Endothelial cell of umbilical vein (primary cell): Measurements from ENCODE around the gene PDCD11. TPM values are rescaled to one million over a fixed set of nuclear protein-coding genes. Genes with fewer than 3 reads are reported as not detected.

ENCODE experiments used
- BruUV-seq: library from RNA; stranded (reverse); fragments of 400-500 nt; replicated peaks from 2 replicates; lab custom pipeline; 2021; lab: Mats Ljungman, UMichigan
- CTCF ChIA-PET: fragments of 300-600, 350-600 bp; sonication (Branson Sonifier 250); formaldehyde crosslinking; loops from one replicate; lab custom pipeline; 2021; ENCODE audit warnings: antibody characterized with exemption, inconsistent platforms; lab: Charles Lee
- POLR2A ChIA-PET: fragments of 300-600, 350-600 bp; sonication (Branson Sonifier 250); formaldehyde crosslinking; loops from one replicate; lab custom pipeline; 2021; ENCODE audit warnings: antibody characterized with exemption, inconsistent platforms; lab: Charles Lee
- DNase-seq: peaks from one replicate; pipeline ENCODE4 v3.0.0-alpha.2; 2011; ENCODE audit warnings: low read depth, low spot score
- FAIRE-seq: peaks from 2 replicates; lab custom pipeline; 2011; peaks lifted over from hg19 to GRCh38; lab: Jason Lieb, UNC
- H2AFZ ChIP-seq: 2 replicates; pipeline ENCODE4 v1.6.0; 2012; ENCODE audit warnings: low read depth, low read length, control low read depth, inconsistent platforms
- H3K27ac ChIP-seq: 2 replicates; pipeline ENCODE4 v1.5.1; 2011; ENCODE audit warnings: low read depth, mild to moderate bottlenecking, control low read depth, low read length, moderate library complexity; ENCODE audit not compliant: insufficient read depth
- H3K27me3 ChIP-seq, 2 experiments: 2 replicates each; pipeline versions ENCODE4 v1.6.0 to v1.6.1; 2011; ENCODE audit warnings: low read length in 2 of 2, mixed read lengths in 1 of 2; ENCODE audit not compliant: control insufficient read depth in 2 of 2, insufficient read depth in 2 of 2
- H3K36me3 ChIP-seq, 2 experiments: 2 replicates in 1 of 2; 3 replicates in 1 of 2; pipeline ENCODE4 v1.5.1; 2011; ENCODE audit warnings: low read length in 2 of 2, mild to moderate bottlenecking in 1 of 2, moderate library complexity in 1 of 2; ENCODE audit not compliant: control insufficient read depth in 2 of 2, insufficient read depth in 2 of 2; ENCODE audit errors: extremely low read depth in 1 of 2
- H3K4me1 ChIP-seq: 3 replicates; pipeline ENCODE4 v1.5.1; 2011; ENCODE audit warnings: mild to moderate bottlenecking, low read length; ENCODE audit not compliant: control insufficient read depth, insufficient read depth; ENCODE audit errors: extremely low read depth
- H3K4me2 ChIP-seq: 2 replicates; pipeline ENCODE4 v1.6.1; 2011; ENCODE audit warnings: low read length, control low read depth, mixed read lengths; ENCODE audit not compliant: insufficient read depth
- H3K4me3 ChIP-seq, 3 experiments: fragments of 200-600 bp in 1 of 3; sonication (generic), shearing (Covaris generic) in 1 of 3; replicated peaks in 1 of 3; 2 replicates each; pipeline ENCODE4 v1.5.1; 2011 to 2016; ENCODE audit warnings: control low read depth in 3 of 3, low read length in 3 of 3, mild to moderate bottlenecking in 2 of 3, inconsistent platforms in 1 of 3, low read depth in 1 of 3, moderate library complexity in 1 of 3; ENCODE audit not compliant: insufficient read depth in 1 of 3
- H3K79me2 ChIP-seq: 2 replicates; pipeline ENCODE4 v1.6.0; 2012; ENCODE audit warnings: low read length, inconsistent platforms; ENCODE audit not compliant: control insufficient read depth, insufficient read depth
- H3K9ac ChIP-seq: replicated peaks from 2 replicates; pipeline ENCODE3; 2011; ENCODE audit warnings: low read length, control low read depth; ENCODE audit not compliant: insufficient read depth; ENCODE audit errors: extremely low read depth
- H3K9me1 ChIP-seq: replicated peaks from 3 replicates; pipeline ENCODE4 v1.6.0; 2011; ENCODE audit warnings: mild to moderate bottlenecking, low read length; ENCODE audit not compliant: control insufficient read depth, insufficient read depth; ENCODE audit errors: extremely low read depth
- H3K9me3 ChIP-seq: replicated peaks from 2 replicates; pipeline ENCODE4 v1.5.1; 2012; ENCODE audit warnings: low read length, inconsistent platforms; ENCODE audit not compliant: control insufficient read depth, insufficient read depth
- H4K20me1 ChIP-seq: replicated peaks from 2 replicates; pipeline ENCODE3; 2011; ENCODE audit warnings: mild to moderate bottlenecking, low read length; ENCODE audit not compliant: control insufficient read depth, insufficient read depth; ENCODE audit errors: extremely low read depth
- CTCF ChIP-seq, 2 donors: IDR thresholded peaks; 1 replicate in 1 of 2; 2 replicates in 1 of 2; pipeline ENCODE4 v1.5.1; 2011; ENCODE audit warnings: low read length in 2 of 2, mild to moderate bottlenecking in 2 of 2, moderate library complexity in 2 of 2, control low read depth in 1 of 2, inconsistent platforms in 1 of 2, low read depth in 1 of 2; ENCODE audit not compliant: insufficient read depth in 1 of 2; ENCODE audit errors: extremely low read depth in 1 of 2
- EZH2 ChIP-seq: IDR thresholded peaks from 2 replicates; pipeline ENCODE4 v1.6.1; 2012; ENCODE audit warnings: borderline replicate concordance, low read depth, mild to moderate bottlenecking, moderate library complexity, low read length, inconsistent platforms; ENCODE audit not compliant: severe bottlenecking
- FOS ChIP-seq: IDR thresholded peaks from 2 replicates; pipeline ENCODE4 v1.6.1; 2011; ENCODE audit warnings: mild to moderate bottlenecking, low read length, moderate library complexity, borderline replicate concordance; ENCODE audit not compliant: insufficient read depth
- GATA2 ChIP-seq: IDR thresholded peaks from 2 replicates; pipeline ENCODE4 v1.7.0; 2011; ENCODE audit warnings: low read depth, mild to moderate bottlenecking, moderate library complexity, mixed read lengths, low read length; ENCODE audit not compliant: insufficient read length, insufficient read depth
- JUN ChIP-seq: IDR thresholded peaks from 2 replicates; pipeline ENCODE4 v1.6.1; 2011; ENCODE audit warnings: borderline replicate concordance, low read depth; ENCODE audit not compliant: insufficient read length, insufficient read depth
- MAX ChIP-seq: IDR thresholded peaks from 2 replicates; pipeline ENCODE4 v1.6.1; 2011; ENCODE audit not compliant: insufficient read depth, insufficient read length
- MYC ChIP-seq: IDR thresholded peaks from one replicate; pipeline ENCODE4 v1.6.1; 2011; ENCODE audit warnings: mild to moderate bottlenecking, low read depth, low read length
- POLR2A ChIP-seq: IDR thresholded peaks from 2 replicates; pipeline ENCODE4 v1.6.1; 2012; ENCODE audit warnings: low read depth, mild to moderate bottlenecking, control low read depth, low read length
- POLR2AphosphoS5 ChIP-seq: IDR thresholded peaks from 2 replicates; pipeline ENCODE4 v1.6.1; 2012; ENCODE audit warnings: low read depth, mild to moderate bottlenecking, control low read depth, low read length, moderate library complexity; ENCODE audit not compliant: insufficient read depth
- dilution Hi-C: fragments of 300-500 bp; cut with MboI; formaldehyde crosslinking; loops from one replicate; pipeline ENCODE4 v1.15.0; 2019; ENCODE audit warnings: low sequenced_read_pairs; ENCODE audit not compliant: extremely low pct_ligation_motif_present
- intact Hi-C: fragments of 100-400 bp; cut with micrococcal nuclease; formaldehyde crosslinking; loops from one replicate; pipeline ENCODE4 v1.10.0; 2022
- polyA plus RNA-seq, 4 experiments: library from polyadenylated mRNA; depleted of rRNA in 3 of 4; stranded (reverse) in 3 of 4; unstranded in 1 of 4; fragments of >200 nt; gene quantifications; 2 replicates each; pipeline versions ENCODE4 v1.2.1 to v1.2.3, GENCODE V29; 2011 to 2012; ENCODE audit warnings: missing spikeins in 1 of 4
- total RNA-seq: library from RNA; stranded (reverse); gene quantifications from 2 replicates; pipeline ENCODE4 v1.2.3, GENCODE V29; 2021

Gene PDCD11
- total and polyA plus RNA-seq, 2 donors (not counting 3 experiments of a cell fraction or from before 2014, with no cell fraction given): 12.6 to 52.7 TPM

GRCh38 chr10:103465411-103466179, 69.2 kb downstream of the PDCD11 start:
- no peaks in the 10 kb centered on the region for H4K20me1 ChIP-seq
- FAIRE-seq: no peak
- no peak overlapping the region for H3K4me3 ChIP-seq
- no peak overlapping the region for H2AFZ ChIP-seq
- no peak overlapping the region for H3K4me2 ChIP-seq
- no peaks in the 10 kb centered on the region for H3K9me3 ChIP-seq
- peaks cover 1 to 6% of the 10 kb centered on the region in 2 experiments for H3K27me3 ChIP-seq
- CTCF ChIA-PET: interaction anchor here (0.9 kb wide), 1 partner anchor 77 kb away, joined by 3 read pairs; no protein-coding TSS in a partner anchor
- DNase-seq: no peak
- H3K79me2 ChIP-seq: no peaks in the 10 kb centered on the region
- H3K9me1 ChIP-seq: no peaks in the 10 kb centered on the region
- dilution Hi-C loops: no loop called here
- TF ChIP-seq GATA2 (no peak), POLR2AphosphoS5 (no peak), MAX (no peak), CTCF (IDR thresholded peaks at IDR 0.05; ENCODE audit: extremely low read depth in 1 of 2, insufficient read depth in 1 of 2, low read depth in 1 of 2, low read length in 2 of 2) (no peak), JUN (no peak), MYC (no peak), POLR2A (no peak), FOS (no peak), EZH2 (no peak)
- intact Hi-C loops: no loop called here
- no peaks in the 10 kb centered on the region for H3K4me1 ChIP-seq
- H3K27ac ChIP-seq: no peak overlapping the region
- H3K36me3 ChIP-seq: no peaks in the 10 kb centered on the region
- POLR2A ChIA-PET: no interaction called here
- BruUV-seq: no TSS peak
- no peak overlapping the region for H3K9ac ChIP-seq
